ENCODE data around the gene R3HCC1L.
"Not testable (repeated sequence)": the region's sequence is repeated elsewhere in the genome, so short reads cannot be mapped to it uniquely, and the experiment has no call there.

Gene R3HCC1L

DNA sequence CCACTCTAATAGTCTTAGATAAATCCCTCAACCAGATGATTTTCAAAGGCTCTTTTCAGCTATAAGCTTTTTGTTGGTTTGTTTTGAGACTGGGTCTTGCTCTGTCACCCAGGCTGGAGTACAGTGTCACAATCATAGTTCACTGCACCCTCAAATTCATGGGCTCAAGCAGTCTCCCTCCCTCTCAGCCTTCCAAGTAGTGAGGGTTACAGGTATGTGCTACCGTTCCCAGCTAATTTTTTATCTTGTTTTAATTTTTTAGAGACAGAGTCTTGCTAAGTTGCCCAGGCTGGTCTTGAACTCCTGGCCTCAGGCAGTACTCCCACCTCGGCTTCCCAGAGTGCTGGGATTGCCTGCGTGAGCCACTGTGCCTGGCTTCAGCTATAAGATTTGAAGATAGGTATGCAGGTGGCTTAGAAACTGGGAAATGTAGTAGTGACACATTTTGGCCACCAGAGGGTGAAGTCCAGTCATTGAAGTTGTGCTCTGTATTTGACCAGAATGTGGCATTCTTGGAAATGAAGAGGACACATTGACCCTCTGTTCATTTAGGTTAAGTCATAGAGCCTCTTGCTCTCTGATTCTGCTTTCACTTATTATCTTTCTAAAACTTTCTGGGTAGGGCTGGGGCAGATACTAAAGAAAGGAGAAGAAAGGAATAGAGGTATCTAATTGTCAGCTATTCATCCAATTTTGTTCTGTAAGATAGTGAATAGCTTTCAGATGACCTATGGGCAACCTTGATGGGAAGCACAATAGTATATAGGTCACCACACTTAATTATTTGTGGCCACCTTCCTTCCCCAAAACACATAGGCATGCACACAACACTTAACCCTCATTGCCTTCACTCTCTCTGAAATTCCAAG is 36.0 kb downstream of the R3HCC1L start:
- DNase-seq (ENCODE audit: low read depth in 2 of 2, low spot score in 1 of 2): no peak

- DNase-seq (ENCODE audit: low read depth in 2 of 2, low spot score in 1 of 2): no peak
Observed at GRCh38 chr10:98172073-98172472, 37.6 kb downstream of the R3HCC1L start.

DNA sequence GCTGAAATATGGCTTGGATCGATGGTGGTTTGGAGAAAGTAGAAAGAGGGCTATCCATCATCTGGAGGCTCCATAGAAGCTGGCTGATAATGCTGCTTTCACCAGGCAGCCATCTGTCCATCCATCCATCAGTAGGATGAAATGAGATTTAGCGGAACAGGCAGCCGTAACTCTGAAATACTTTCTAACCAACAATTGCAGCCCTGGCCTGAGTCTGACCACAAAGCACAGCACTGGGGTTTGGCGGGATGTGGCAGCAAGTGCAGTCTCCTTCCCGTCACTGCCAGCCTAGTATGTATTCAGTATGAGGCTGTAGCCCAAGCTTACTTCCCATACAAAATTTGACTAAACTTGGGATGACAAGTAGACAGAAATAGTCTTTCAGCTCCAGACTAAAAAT is 38.0 kb downstream of the R3HCC1L start:
- no peak for DNase-seq (ENCODE audit: low read depth in 2 of 2, low spot score in 1 of 2)

GRCh38 chr10:98173260-98173659 is 38.8 kb downstream of the R3HCC1L start:
- DNase-seq (ENCODE audit: low read depth in 2 of 2, low spot score in 1 of 2): no peak

DNA sequence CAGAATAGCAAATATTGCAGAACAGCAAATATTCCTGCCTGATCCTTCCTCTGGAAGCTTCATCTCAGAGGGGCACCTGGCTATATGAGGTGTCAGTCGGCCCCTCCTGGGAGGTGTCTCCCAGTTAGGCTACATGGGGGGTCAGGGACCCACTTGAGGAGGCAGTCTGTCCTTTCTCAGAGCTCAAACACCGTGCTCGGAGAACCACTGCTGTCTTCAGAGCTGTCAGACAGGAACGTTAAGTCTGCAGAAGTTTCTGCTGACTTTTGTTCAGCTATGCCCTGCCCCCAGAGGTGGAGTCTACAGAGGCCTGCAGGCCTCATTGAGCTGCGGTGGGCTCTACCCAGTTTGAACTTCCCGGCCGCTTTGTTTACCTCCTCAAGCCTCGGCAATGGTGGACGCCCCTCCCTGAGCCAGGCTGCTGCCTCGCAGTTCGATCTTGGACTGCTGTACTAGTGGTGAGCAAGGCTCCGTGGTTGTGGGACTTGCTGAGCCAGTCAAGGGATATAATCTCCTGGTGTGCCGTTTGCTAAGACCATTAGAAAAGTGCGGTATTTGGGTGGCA is 48.0 kb downstream of the R3HCC1L start:
- not testable (repeated sequence) for DNase-seq (ENCODE audit: low read depth in 2 of 2, low spot score in 1 of 2)

DNA sequence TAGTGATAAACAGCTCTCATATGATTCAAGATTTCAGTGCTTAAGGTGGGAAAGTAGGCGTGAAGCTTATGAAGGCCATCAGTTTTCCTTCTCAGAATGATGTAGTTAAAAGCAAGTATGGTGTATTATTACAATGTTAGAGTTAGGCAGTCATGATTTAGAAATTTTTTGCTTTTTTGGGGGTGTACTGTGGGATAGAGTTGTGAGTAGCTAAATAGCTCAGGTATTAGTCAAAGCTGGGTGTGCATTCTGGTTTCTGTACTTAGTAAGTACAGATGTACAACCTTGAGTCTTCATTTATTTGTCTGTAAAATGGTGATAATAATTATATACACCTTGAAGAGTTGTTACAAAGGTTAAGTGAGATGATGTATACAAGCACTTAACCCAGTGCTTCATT is 52.2 kb downstream of the R3HCC1L start:
- no peak for DNase-seq (ENCODE audit: low read depth in 2 of 2, low spot score in 1 of 2)

GRCh38 chr10:98190773-98191172 is 56.3 kb downstream of the R3HCC1L start:
- not testable (repeated sequence) for DNase-seq (ENCODE audit: low read depth in 2 of 2, low spot score in 1 of 2)

GRCh38 chr10:98193037-98193436 is 58.6 kb downstream of the R3HCC1L start:
- DNase-seq (ENCODE audit: low read depth in 2 of 2, low spot score in 1 of 2): no peak

- DNase-seq (ENCODE audit: low read depth in 2 of 2, low spot score in 1 of 2): no peak
Observed at GRCh38 chr10:98194633-98195032, 60.2 kb downstream of the R3HCC1L start.

DNA sequence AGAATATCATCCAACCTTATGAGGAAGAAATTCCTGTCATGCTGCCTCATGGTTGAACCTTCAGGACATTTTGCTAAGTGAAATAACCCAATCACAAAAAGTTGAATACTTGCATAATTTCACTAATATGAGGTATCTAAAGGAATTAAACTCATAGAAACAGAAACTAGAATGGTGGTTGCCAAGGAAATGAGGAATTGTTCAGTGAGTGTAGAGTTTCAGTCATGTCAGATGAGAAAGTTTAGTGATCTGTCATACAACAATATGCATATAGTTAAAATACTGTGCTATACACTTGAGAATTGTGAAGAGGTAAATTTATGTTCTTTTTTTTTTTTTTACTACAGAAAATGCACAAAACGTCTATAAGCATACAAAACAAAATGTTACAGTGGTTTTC is 60.7 kb downstream of the R3HCC1L start:
- DNase-seq (ENCODE audit: low read depth in 2 of 2, low spot score in 1 of 2): no peak

DNA sequence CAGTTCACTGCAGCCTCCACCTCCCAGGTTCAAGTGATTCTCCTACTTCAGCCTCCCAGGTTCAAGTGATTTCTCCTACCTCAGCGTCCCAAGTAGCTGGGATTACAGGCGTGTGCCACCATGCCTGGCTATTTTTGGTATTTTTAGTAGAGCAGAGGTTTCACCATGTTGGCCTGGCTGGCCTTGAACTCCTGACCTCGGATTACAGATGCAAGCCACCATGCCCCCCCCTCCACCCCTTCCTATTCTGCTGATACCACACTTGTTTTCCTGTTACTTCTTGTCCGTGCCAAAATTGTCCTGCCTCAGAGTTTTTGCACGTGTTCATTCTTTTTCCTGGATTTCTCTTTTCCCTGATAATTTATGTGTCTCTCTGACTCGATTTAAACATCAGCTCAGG is 62.5 kb downstream of the R3HCC1L start:
- no peak for DNase-seq (ENCODE audit: low read depth in 2 of 2, low spot score in 1 of 2)

- no peak for DNase-seq (ENCODE audit: low read depth in 2 of 2, low spot score in 1 of 2)
Observed at GRCh38 chr10:98201760-98202159, 67.3 kb downstream of the R3HCC1L start.

DNA sequence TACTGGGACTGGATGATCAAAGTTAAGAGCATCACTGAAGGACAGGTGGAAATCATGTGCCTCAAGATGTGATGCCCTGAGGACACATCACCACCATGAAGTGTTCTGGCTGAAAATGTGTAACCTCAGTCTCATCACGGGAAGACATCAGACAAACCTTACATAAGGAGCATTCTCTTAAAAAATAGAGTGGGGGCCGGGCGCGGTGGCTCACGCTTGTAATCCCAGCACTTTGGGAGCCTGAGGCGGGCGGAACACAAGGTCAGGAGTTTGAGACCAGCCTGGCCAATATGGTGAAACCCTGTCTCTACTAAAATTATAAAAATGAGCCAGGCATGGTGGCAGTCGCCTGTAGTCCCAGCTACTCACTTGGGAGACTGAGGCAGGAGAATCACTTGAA is 67.9 kb downstream of the R3HCC1L start:
- no peak for DNase-seq (ENCODE audit: low read depth in 2 of 2, low spot score in 1 of 2)

DNA sequence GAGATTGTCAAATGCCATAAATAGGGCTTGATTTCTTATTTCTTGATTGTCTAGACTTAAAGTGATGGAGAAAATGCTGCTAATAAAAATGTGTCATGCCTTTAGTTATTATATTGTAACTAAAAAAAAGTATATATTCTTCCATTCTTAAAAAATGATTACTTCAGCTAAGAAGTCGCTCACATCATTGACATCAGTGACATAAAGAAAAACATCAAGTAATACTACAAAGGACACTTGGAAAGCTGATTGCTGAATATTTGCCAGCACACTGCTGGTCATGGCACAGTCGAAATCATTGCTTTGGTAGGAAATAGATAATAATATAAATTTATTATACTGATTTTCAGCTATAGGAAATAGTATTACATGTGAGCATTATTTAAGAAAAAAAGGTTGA is 70.9 kb downstream of the R3HCC1L start:
- no peak for DNase-seq (ENCODE audit: low read depth in 2 of 2, low spot score in 1 of 2)

GRCh38 chr10:98208925-98209324 is 74.5 kb downstream of the R3HCC1L start:
- no peak for DNase-seq (ENCODE audit: low read depth in 2 of 2, low spot score in 1 of 2)

DNA sequence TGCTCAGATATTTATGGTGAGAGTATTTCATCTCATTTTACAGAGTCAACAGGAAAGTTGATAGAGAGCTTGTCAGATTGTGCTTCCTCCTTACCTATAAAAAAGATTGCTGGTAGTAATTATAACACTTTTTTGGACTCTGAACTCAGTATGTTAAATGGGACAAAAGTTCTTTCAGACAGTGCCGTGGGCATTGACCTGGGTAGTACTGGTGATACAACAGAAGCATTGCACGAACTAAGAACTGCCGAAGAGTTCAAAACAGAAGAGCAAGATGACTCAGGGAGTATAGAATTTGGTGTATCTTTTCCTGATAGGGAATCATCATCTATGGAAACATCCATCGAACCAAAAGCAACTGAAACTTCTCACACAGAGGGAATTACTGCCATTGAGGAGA is 75.0 kb downstream of the R3HCC1L start:
- DNase-seq (ENCODE audit: low read depth in 2 of 2, low spot score in 1 of 2): no peak

DNA sequence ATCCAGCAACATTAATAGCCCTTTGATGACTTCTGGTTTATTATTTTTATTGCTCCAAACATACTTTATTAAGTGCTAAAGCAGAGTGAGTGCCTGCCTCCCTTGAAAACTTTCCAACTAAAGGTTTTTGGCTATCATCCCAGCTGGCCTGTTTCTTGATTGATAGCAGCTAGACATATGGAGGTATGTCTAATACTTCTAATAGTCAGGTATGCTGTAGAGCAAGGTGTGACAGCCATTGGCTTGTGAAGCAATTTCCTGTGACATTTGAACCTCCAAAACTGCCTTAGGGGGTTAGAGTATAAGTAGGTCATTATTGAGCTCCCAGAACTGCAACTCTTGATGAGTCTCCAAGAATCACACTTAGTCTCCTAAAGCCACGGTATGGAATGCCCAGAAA is 77.7 kb downstream of the R3HCC1L start:
- no peak for DNase-seq (ENCODE audit: low read depth in 2 of 2, low spot score in 1 of 2)

DNA sequence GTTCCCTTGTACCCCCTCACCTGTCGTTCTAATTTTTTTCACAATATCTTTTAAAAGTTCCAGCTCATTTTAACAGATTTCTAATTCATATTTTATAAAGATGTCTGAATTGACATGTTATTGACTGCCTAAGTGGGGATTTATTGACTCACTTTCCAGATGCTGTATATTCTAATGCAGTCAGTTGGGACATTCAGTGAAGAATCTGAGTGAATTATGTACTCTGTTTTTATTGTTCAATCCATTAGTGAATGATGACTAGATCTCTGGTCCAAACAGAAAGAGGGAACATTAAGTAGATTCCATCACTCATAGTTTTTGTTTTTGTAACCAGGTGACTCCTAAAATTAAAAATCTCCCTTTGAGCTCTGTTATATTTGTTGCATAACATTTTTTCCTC is 79.3 kb downstream of the R3HCC1L start:
- DNase-seq (ENCODE audit: low read depth in 2 of 2, low spot score in 1 of 2): no peak

GRCh38 chr10:98215373-98215772 is 80.9 kb downstream of the R3HCC1L start:
- DNase-seq (ENCODE audit: low read depth in 2 of 2, low spot score in 1 of 2): no peak

- DNase-seq (ENCODE audit: low read depth in 2 of 2, low spot score in 1 of 2): no peak
Observed at GRCh38 chr10:98217801-98218200, 83.3 kb downstream of the R3HCC1L start.

- DNase-seq (ENCODE audit: low read depth in 2 of 2, low spot score in 1 of 2): no peak
Observed at GRCh38 chr10:98223874-98224273, 89.4 kb downstream of the R3HCC1L start.

DNA sequence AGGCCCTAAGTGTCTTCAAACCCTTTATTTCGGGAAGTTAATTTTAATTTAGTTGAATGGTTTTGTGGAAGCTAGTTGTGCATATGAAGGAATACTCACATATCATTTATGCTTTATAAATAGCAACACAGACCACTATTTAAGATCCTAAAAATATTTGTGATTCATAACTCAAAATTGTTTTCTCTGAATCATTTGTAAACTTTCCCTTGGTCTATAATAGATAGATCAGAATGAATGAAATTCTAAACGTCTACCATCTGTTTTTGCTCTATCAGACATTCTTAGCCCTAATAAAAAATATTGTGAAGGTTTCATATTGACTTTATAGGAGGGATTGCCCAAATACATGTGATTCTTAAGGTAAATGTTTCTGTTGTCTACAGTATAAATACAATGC is 90.1 kb downstream of the R3HCC1L start:
- DNase-seq (ENCODE audit: low read depth in 2 of 2, low spot score in 1 of 2): no peak

DNA sequence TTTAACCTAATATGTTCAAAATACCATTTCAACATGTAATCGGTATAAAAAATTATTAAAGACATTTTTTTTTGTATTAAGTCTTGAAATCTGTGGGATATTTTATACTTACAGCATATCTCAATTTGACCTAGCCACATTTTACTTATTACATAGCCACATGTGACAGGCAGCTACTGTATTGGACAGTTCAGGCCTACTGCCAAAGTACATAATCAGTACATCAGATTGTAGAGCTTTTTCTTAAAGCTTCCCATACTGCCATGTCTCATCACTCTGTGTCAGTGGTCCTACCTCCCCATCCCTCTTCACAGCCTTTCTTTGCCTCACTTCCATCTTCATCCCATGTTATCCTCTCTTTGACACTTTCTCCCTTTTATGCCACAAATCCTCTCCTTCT is 90.5 kb downstream of the R3HCC1L start:
- DNase-seq (ENCODE audit: low read depth in 2 of 2, low spot score in 1 of 2): no peak
